Adrenal gland (tissue), 12 donors: ENCODE results near the gene IRF4. TPM values are rescaled to one million over a fixed set of nuclear protein-coding genes. Genes with fewer than 3 reads are reported as not detected.

Experiments
- DNase-seq, 7 donors: peaks; one replicate each; pipeline ENCODE4 v3.0.0-alpha.2; 2019 to 2020
- H3K27ac ChIP-seq, 5 donors: fragments of 200-600 bp; sonication (generic) in 4 of 5; 1 replicate in 3 of 5; 2 replicates in 2 of 5; pipeline versions ENCODE4 v1.5.1 to v1.8.0; 2016 to 2020; ENCODE audit warnings: mild to moderate bottlenecking in 1 of 5
- H3K27me3 ChIP-seq: fragments of 200-600 bp; 2 replicates; pipeline ENCODE4 v1.8.0; 2021
- H3K36me3 ChIP-seq, 2 donors: fragments of 200-600 bp; replicated peaks in 1 of 2; 1 replicate in 1 of 2; 2 replicates in 1 of 2; pipeline versions ENCODE4 v1.5.1 to v1.8.0; 2018 to 2022
- H3K4me1 ChIP-seq, 2 donors: fragments of 200-600 bp; replicated peaks in 1 of 2; 1 replicate in 1 of 2; 2 replicates in 1 of 2; pipeline versions ENCODE4 v1.5.1 to v1.8.0; 2018 to 2021
- H3K4me3 ChIP-seq, 4 donors: fragments of 200-600 bp; sonication (generic) in 3 of 4; one replicate each; pipeline ENCODE4 v1.5.1; 2016 to 2018
- H3K9me3 ChIP-seq, 3 donors: fragments of 200-600 bp; sonication (generic) in 1 of 3; replicated peaks in 1 of 3; 1 replicate in 2 of 3; 2 replicates in 1 of 3; pipeline versions ENCODE4 v1.5.1 to v1.8.0; 2016 to 2021
- POLR2A ChIP-seq, 2 donors: fragments of 450-650 bp; IDR thresholded peaks; one replicate each; pipeline ENCODE4 v1.6.1; 2017; ENCODE audit warnings: antibody characterized with exemption in 2 of 2, mild to moderate bottlenecking in 2 of 2, moderate library complexity in 1 of 2
- WGBS, 4 donors: extraction: QIAGEN DNeasy Blood & Tissue Kit in 2 of 4; methylation state at CpG; one replicate each; pipeline versions ENCODE4 v1.1.5 to v1.1.7; 2013 to 2017; 5-methylcytosine and 5-hydroxymethylcytosine counted together
- intact Hi-C, 2 donors: fragments of 100-400 bp; cut with DNase I; formaldehyde crosslinking; loops; one replicate each; pipeline versions ENCODE4 v1.14.1 to v1.15.0; 2022 to 2023
- polyA plus RNA-seq, 3 donors: library from polyadenylated mRNA; stranded (reverse); fragments of 200-250 nt in 2 of 3; fragments of 350-450 nt in 1 of 3; fragmentation: Illumina TruSeq in 1 of 3; extraction: RNeasy Lipid Tissue Mini Kit (QIAGEN cat#74804) in 1 of 3; gene quantifications; one replicate each; pipeline ENCODE4 v1.2.3, GENCODE V29; 2013 to 2014
- total RNA-seq, 9 donors: library from RNA; depleted of rRNA in 4 of 9; stranded (reverse); fragments of >200 nt in 4 of 9; fragments of 120-200 nt in 1 of 9; fragmentation: NEBNext Ultra II Directional in 1 of 9; extraction: Animal tissue kit (Norgen Biotek cat#: 25700) in 1 of 9; gene quantifications; one replicate each; pipeline versions ENCODE4 v1.1.0 to v1.2.4, GENCODE V29; 2013 to 2023
- TF ChIP-seq, protein P1 (sequence below), 6 experiments: fragments of 450-650 bp in 4 of 6; fragments of 200-600 bp in 2 of 6; sonication (generic) in 1 of 6; IDR thresholded peaks; 1 replicate in 5 of 6; 2 replicates in 1 of 6; pipeline versions ENCODE4 v1.5.1 to v1.8.0; 2016 to 2021; ENCODE audit warnings: antibody characterized with exemption in 6 of 6, mild to moderate bottlenecking in 2 of 6, moderate library complexity in 1 of 6
- donor health status: healthy with polysubstance abuse.
- donor health status: Bipolar disorder and iron deficiency.
- donor health status: DM: yes; HTN: yes; CAD: no.
- donor health status: DM: no; HTN: no; CAD: no.
- donor health status: DM: no; HTN: no; CAD: no.
- donor health status: DM: yes; HTN: yes; CAD: no.

Gene IRF4
- total and polyA plus RNA-seq, 12 donors, result 0.06 to 1.5 (median 0.48) TPM; not detected in 1

DNA sequence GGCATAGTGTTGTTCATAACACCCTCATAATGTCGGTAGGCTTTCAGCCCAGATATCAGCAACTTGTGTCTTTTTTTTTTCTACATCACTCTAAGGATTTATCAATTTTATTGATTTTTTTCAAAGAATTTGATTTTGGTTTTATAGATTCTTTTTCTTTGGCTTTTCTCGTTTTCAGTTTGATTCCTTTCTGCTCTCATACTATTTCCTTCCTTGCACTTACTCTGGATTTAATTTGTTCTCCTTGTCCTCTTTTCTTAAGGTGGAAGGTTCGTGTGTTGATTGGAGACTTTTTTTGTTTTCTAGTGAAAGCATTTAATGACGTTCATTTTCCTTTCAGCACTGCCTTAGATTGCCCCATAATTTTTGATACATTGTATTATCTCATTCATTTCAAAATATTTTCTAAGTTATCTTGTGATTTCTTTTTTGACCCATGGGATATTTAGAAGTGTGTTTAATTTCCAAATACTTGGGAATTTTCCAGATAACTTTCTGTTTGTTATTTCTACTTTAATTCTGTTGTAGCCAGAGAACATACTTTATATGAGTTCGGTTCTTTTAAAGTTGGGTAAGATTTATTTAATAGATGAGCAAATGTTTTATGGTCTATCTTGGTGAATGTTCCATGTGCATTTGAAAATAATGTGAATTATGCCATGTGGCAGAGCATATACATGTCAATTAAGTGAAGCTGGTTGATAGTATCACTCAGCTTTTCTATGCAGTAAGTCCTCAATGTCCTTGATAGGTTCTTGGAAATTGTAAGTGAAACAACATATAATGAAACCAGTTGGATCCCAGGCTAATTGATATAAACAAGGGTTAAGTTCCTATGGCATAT lies 62.8 kb downstream of the IRF4 start:
- Histone ChIP-seq H3K27me3 (no peaks in the 10 kb centered on the region), H3K4me1 (no peaks in the 10 kb centered on the region), H3K27ac (no peak overlapping the region), H3K36me3 (no peaks in the 10 kb centered on the region), H3K9me3 (no peaks in the 10 kb centered on the region), H3K4me3 (no peak overlapping the region)
- TF ChIP-seq, protein P1, sequence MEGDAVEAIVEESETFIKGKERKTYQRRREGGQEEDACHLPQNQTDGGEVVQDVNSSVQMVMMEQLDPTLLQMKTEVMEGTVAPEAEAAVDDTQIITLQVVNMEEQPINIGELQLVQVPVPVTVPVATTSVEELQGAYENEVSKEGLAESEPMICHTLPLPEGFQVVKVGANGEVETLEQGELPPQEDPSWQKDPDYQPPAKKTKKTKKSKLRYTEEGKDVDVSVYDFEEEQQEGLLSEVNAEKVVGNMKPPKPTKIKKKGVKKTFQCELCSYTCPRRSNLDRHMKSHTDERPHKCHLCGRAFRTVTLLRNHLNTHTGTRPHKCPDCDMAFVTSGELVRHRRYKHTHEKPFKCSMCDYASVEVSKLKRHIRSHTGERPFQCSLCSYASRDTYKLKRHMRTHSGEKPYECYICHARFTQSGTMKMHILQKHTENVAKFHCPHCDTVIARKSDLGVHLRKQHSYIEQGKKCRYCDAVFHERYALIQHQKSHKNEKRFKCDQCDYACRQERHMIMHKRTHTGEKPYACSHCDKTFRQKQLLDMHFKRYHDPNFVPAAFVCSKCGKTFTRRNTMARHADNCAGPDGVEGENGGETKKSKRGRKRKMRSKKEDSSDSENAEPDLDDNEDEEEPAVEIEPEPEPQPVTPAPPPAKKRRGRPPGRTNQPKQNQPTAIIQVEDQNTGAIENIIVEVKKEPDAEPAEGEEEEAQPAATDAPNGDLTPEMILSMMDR (IDR thresholded peaks at IDR 0.05), result no peak
- TF ChIP-seq POLR2A (IDR thresholded peaks at IDR 0.05), result no peak
- no peak for DNase-seq
- intact Hi-C loops, result no loop called here
- 54 to 66% (median 62%) methylated on average over 5 of the region's 5 CpGs for WGBS, 4 donors

DNA sequence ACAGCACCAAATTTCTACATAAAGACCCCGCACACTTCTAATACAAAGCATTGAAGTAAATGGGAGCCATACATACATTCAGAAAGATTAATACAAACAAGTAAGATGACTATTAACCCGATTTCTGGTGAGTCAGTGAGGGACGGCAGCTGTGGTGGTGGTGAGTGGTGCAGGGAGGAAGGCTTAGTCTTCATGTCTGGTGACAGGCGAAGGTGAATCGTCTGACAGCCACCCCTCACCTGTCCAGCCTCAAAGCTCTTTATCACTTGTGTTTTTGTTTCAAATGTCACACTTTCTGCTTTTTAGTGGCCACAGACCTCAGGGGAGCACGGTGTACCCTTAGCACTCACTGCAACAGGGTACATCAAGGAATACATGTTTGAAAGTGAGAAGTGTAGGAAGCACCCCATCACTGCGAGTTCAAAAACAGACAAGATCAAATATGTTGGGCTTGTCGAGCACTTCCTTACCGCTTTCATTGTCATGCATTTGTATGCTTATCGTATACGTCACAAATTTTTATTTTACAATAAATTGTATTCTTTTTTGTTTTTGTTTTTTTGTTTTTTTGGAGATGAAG lies 63.5 kb downstream of the IRF4 start:
- no peaks in the 10 kb centered on the region for H3K36me3 ChIP-seq
- H3K27ac ChIP-seq, result no peak overlapping the region
- no peak for DNase-seq
- whole genome bisulfite sequencing, 4 donors, result 81 to 86% (median 84%) methylated on average over 11 of the region's 11 CpGs
- H3K9me3 ChIP-seq, result no peaks in the 10 kb centered on the region
- H3K4me3 ChIP-seq, result no peak overlapping the region
- H3K4me1 ChIP-seq, result no peaks in the 10 kb centered on the region
- H3K27me3 ChIP-seq, result no peaks in the 10 kb centered on the region
- TF ChIP-seq, protein P1 (IDR thresholded peaks at IDR 0.05), result no peak
- TF ChIP-seq POLR2A (IDR thresholded peaks at IDR 0.05), result no peak
- intact Hi-C loops, result no loop called here

DNA sequence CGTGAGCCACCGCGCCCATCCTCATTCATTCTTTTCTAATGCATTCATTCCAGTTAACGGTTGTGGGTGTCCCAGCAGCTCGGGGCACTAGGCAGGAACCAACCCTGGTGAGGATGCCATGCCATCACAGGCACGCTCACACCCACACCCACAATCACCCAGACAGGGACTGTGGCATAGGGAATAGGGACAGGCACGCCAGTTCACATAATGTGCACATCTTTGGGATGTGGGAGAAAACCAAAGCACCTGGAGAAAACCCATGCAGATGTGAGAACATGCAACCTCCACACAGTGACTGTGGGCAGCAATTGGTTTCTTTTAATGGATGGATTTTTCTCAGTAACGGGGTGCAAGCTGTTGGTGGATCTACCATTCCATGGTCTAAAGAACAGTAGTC lies 64.3 kb downstream of the IRF4 start:
- Histone ChIP-seq H3K9me3 (no peaks in the 10 kb centered on the region), H3K27ac (no peak overlapping the region), H3K4me3 (no peak overlapping the region), H3K36me3 (no peaks in the 10 kb centered on the region), H3K4me1 (no peaks in the 10 kb centered on the region), H3K27me3 (no peaks in the 10 kb centered on the region)
- DNase-seq, result no peak
- intact Hi-C loops, result no loop called here
- TF ChIP-seq, protein P1 (IDR thresholded peaks at IDR 0.05), result no peak
- TF ChIP-seq POLR2A (IDR thresholded peaks at IDR 0.05), result no peak
- 83 to 97% (median 92%) methylated on average over 8 of the region's 8 CpGs for WGBS, 4 donors

DNA sequence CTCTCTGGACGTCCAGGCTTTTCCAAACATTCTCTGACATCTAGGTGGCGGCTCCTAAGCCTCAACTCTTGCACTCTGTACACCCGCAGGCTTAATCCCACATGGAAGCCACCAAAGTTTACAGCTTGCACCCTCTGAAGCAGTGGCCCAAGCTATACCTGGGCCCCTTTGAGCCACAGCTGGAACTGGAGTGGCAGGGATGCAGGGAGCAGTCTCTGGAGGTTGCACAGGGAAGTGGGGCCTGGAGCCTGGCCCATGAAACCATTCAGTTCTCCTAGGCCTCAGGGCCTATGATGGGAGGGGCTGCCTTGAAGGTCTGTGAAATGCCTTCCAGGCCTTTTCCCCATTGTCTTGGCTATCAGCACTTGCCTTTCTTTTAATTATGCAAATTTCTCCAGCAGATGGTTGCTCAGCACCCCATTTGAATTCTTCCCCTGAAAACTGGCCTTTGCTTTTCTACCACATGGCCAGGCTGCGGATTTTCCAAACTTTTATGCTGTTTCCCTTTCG lies 64.9 kb downstream of the IRF4 start:
- H3K36me3 ChIP-seq, result no peaks in the 10 kb centered on the region
- no peaks in the 10 kb centered on the region for H3K27me3 ChIP-seq
- intact Hi-C loops, result no loop called here
- H3K4me3 ChIP-seq, result no peak overlapping the region
- H3K27ac ChIP-seq, result no peak overlapping the region
- no peaks in the 10 kb centered on the region for H3K4me1 ChIP-seq
- no peaks in the 10 kb centered on the region for H3K9me3 ChIP-seq
- no peak for DNase-seq
- WGBS, 4 donors, result 78 to 88% (median 83%) methylated on average over 5 of the region's 5 CpGs
- TF ChIP-seq POLR2A (IDR thresholded peaks at IDR 0.05), result no peak
- TF ChIP-seq, protein P1 (IDR thresholded peaks at IDR 0.05), result no peak
